ENCODE data around the gene CALML3. TPM values are rescaled to one million over a fixed set of nuclear protein-coding genes. Genes with fewer than 3 reads are reported as not detected.

CALML3 gene
- total RNA-seq, 1 donor from 2014 or later = not detected

GRCh38 chr10:5576154-5576748, 51.5 kb downstream of the CALML3 start:
- Mint-ChIP-seq H3K4me1 (ENCODE audit: low read depth, unreplicated experiment) (peaks cover 17% of the 10 kb centered on the region), H3K9me3 (ENCODE audit: unreplicated experiment) (no peaks in the 10 kb centered on the region), H3K27ac (ENCODE audit: unreplicated experiment) (peak overlapping the region; percentile 0)

More at GRCh38 chr10:5576154-5576748, 51.5 kb downstream of the CALML3 start:
- TF ChIP-seq, protein P1, sequence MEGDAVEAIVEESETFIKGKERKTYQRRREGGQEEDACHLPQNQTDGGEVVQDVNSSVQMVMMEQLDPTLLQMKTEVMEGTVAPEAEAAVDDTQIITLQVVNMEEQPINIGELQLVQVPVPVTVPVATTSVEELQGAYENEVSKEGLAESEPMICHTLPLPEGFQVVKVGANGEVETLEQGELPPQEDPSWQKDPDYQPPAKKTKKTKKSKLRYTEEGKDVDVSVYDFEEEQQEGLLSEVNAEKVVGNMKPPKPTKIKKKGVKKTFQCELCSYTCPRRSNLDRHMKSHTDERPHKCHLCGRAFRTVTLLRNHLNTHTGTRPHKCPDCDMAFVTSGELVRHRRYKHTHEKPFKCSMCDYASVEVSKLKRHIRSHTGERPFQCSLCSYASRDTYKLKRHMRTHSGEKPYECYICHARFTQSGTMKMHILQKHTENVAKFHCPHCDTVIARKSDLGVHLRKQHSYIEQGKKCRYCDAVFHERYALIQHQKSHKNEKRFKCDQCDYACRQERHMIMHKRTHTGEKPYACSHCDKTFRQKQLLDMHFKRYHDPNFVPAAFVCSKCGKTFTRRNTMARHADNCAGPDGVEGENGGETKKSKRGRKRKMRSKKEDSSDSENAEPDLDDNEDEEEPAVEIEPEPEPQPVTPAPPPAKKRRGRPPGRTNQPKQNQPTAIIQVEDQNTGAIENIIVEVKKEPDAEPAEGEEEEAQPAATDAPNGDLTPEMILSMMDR (IDR thresholded peaks at IDR 0.05; ENCODE audit: partially characterized antibody, unreplicated experiment) = no peak
- Mint-ChIP-seq H3K27me3 (ENCODE audit: unreplicated experiment) (peaks cover 11% of the 10 kb centered on the region), H3K4me3 (ENCODE audit: unreplicated experiment) (no peak overlapping the region), H3K36me3 (ENCODE audit: unreplicated experiment) (no peaks in the 10 kb centered on the region)
- DNase-seq = no peak

Other genes with a start within 250 kb of the CALML3 start
- not detected for gene UCN3, start 160.0 kb upstream of the CALML3 start, total RNA-seq (ENCODE audit: unreplicated experiment)
- not detected for gene TUBAL3, start 120.1 kb upstream of the CALML3 start, total RNA-seq (ENCODE audit: unreplicated experiment)
- 63.8 TPM for gene NET1, start 112.4 kb upstream of the CALML3 start, total RNA-seq (ENCODE audit: unreplicated experiment)
- gene CALML5, start 25.4 kb upstream of the CALML3 start, total RNA-seq (ENCODE audit: unreplicated experiment) = not detected
- 13.9 TPM for gene ASB13, start 141.6 kb downstream of the CALML3 start, total RNA-seq (ENCODE audit: unreplicated experiment)
- 57.2 TPM for gene TASOR2, start 159.9 kb downstream of the CALML3 start, total RNA-seq (ENCODE audit: unreplicated experiment)

Data from glutamatergic neuron (in vitro differentiated cells).